Pancreas (tissue), 10 donors: ENCODE data around the gene FIGLA. TPM values are rescaled to one million over a fixed set of nuclear protein-coding genes. Genes with fewer than 3 reads are reported as not detected.

Source experiments
- ATAC-seq, 4 donors: fragments of 200-7000 bp; cut with Tn5 transposase; one replicate each; pipeline versions ENCODE4 v1.8.0 to v1.9.1; 2020; ENCODE audit warnings: mild to moderate bottlenecking in 4 of 4, moderate library complexity in 4 of 4
- DNase-seq, 6 donors: peaks; one replicate each; pipeline ENCODE4 v3.0.0-alpha.2; 2020
- FAIRE-seq: peaks from 2 replicates; lab custom pipeline; 2012; peaks lifted over from hg19 to GRCh38; lab: Jason Lieb, UNC
- H3K27ac ChIP-seq, 4 donors: fragments of 200-600 bp; sonication (generic); 1 replicate in 3 of 4; 2 replicates in 1 of 4; pipeline versions ENCODE4 v1.5.0 to v1.8.0; 2020
- H3K27me3 ChIP-seq, 4 donors: fragments of 200-600 bp; one replicate each; pipeline ENCODE4 v1.8.0; 2021
- H3K36me3 ChIP-seq, 3 donors: fragments of 200-600 bp; sonication (generic) in 1 of 3; one replicate each; pipeline versions ENCODE4 v1.5.0 to v1.8.0; 2020 to 2021
- H3K4me1 ChIP-seq, 3 donors: fragments of 200-600 bp; one replicate each; pipeline ENCODE4 v1.8.0; 2021
- H3K4me3 ChIP-seq, 4 donors: fragments of 200-600 bp; sonication (generic) in 2 of 4; one replicate each; pipeline versions ENCODE4 v1.5.0 to v1.8.0; 2020 to 2021
- H3K9me3 ChIP-seq, 4 donors: fragments of 200-600 bp; one replicate each; pipeline ENCODE4 v1.8.0; 2021
- CTCF ChIP-seq, 4 donors: fragments of 200-600 bp; sonication (generic) in 3 of 4; IDR thresholded peaks; one replicate each; pipeline versions ENCODE4 v1.5.0 to v1.8.0; 2021; ENCODE audit warnings: antibody characterized with exemption in 4 of 4
- WGBS, 2 donors: extraction: QIAGEN DNeasy Blood & Tissue Kit; methylation state at CpG; one replicate each; pipeline ENCODE4 v1.1.7; 2013; 5-methylcytosine and 5-hydroxymethylcytosine counted together
- intact Hi-C, 3 donors: fragments of 100-400 bp; cut with DNase I; formaldehyde crosslinking; loops; one replicate each; pipeline versions ENCODE4 v1.11.1 to v1.14.2; 2022
- polyA plus RNA-seq, 2 donors: library from polyadenylated mRNA; stranded (reverse); fragments of 200-250 nt; gene quantifications; one replicate each; pipeline ENCODE4 v1.2.3, GENCODE V29; 2013
- total RNA-seq, 6 donors: library from RNA; stranded (reverse); fragmentation: NEBNext Ultra II Directional in 4 of 6; extraction: Animal tissue kit (Norgen Biotek cat#: 25700) in 4 of 6; gene quantifications; one replicate each; pipeline versions ENCODE4 v1.2.1 to v1.2.4, GENCODE V29; 2021 to 2023
- donor health status: healthy with polysubstance abuse.
- donor health status: DM: no; HTN: no; CAD: no; lungs with moderate emphysema.
- donor health status: DM: no; HTN: no; CAD: no.
- donor health status: control.
- donor health status: control.
- donor health status: Bipolar disorder and iron deficiency.
- donor health status: DM: yes; HTN: yes; CAD: no.
- donor health status: DM: no; HTN: no; CAD: no.
- donor health status: DM: no; HTN: no; CAD: no.
- donor health status: DM: yes; HTN: yes; CAD: no.

The FIGLA gene
- total and polyA plus RNA-seq, 8 donors, result 0.83 to 1.1 TPM; not detected in 6

DNA sequence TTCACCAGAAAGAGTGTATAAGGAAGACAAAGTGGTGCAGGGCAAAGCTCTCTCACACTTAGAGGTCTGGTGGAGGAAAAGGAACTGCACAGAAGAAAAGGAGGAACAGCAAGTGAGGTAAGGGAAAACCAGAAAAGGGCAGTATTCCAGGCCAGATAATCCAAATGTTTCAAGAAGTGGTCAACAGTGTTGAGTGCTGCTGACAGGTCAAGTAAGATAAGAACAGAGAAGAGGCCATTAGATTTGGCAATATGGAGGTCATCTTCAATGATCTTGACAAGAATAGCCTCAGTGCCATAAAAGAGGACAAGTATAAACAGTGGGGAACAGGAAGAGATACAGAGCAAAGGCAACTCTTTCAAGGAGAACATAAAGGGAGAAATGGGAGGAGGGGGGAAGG, 37.4 kb downstream of the FIGLA start:
- Histone ChIP-seq H3K9me3 (no peaks in the 10 kb centered on the region), H3K4me1 (no peaks in the 10 kb centered on the region), H3K27ac (no peak overlapping the region), H3K27me3 (no peaks in the 10 kb centered on the region), H3K4me3 (no peak overlapping the region), H3K36me3 (no peaks in the 10 kb centered on the region)
- no peak for FAIRE-seq
- no peak for ATAC-seq
- DNase-seq, result no peak
- TF ChIP-seq CTCF (IDR thresholded peaks at IDR 0.05), result no peak
- intact Hi-C loops, result no loop called here

GRCh38 chr2:70752396-70752795, 38.0 kb downstream of the FIGLA start:
- WGBS, 2 donors, result 72 to 79% methylated on average over 1 of the region's 1 CpG
- Histone ChIP-seq H3K4me1 (no peaks in the 10 kb centered on the region), H3K9me3 (no peaks in the 10 kb centered on the region), H3K27ac (no peak overlapping the region), H3K36me3 (no peaks in the 10 kb centered on the region), H3K4me3 (no peak overlapping the region), H3K27me3 (no peaks in the 10 kb centered on the region)
- no peak for TF ChIP-seq CTCF (IDR thresholded peaks at IDR 0.05)
- intact Hi-C loops, result no loop called here
- no peak for ATAC-seq
- no peak for DNase-seq
- no peak for FAIRE-seq

GRCh38 chr2:70751881-70752280, 38.6 kb downstream of the FIGLA start:
- DNase-seq, result no peak
- WGBS, 2 donors, result 46 to 62% methylated on average over 4 of the region's 4 CpGs
- intact Hi-C loops, result no loop called here

DNA sequence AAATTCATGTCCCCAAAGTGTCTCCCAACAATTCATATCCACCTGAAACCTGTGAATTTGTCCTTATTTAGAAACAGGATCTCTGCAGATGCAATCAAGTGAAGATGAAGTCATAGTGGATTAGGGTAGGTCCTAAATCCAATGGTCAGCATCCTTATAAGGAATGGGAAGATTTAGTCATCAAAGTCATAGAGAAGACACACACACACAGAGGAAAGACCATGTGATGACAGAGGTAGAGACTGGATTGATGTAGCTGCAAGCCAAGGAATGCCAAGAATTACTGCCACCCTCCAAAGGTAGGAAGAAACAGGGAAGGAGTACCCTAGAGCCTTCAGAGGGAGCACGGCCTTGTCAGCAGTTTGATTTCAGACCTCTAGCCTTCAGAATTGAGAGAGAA, 40.1 kb downstream of the FIGLA start:
- FAIRE-seq (no peak), DNase-seq (no peak), ATAC-seq (no peak)
- intact Hi-C loops, result no loop called here
- 80 to 82% methylated on average over 1 of the region's 1 CpG for WGBS, 2 donors
- Histone ChIP-seq H3K27ac (no peak overlapping the region), H3K27me3 (no peaks in the 10 kb centered on the region), H3K4me3 (no peak overlapping the region), H3K9me3 (no peaks in the 10 kb centered on the region), H3K36me3 (no peaks in the 10 kb centered on the region), H3K4me1 (no peaks in the 10 kb centered on the region)
- no peak for TF ChIP-seq CTCF (IDR thresholded peaks at IDR 0.05)

More at GRCh38 chr2:70751881-70752280, 38.6 kb downstream of the FIGLA start:
- ATAC-seq (no peak), FAIRE-seq (no peak)
- no peaks in the 10 kb centered on the region for H3K9me3 ChIP-seq
- H3K27ac ChIP-seq, result no peak overlapping the region
- no peaks in the 10 kb centered on the region for H3K27me3 ChIP-seq
- no peak for TF ChIP-seq CTCF (IDR thresholded peaks at IDR 0.05)
- H3K4me3 ChIP-seq, result no peak overlapping the region
- H3K4me1 ChIP-seq, result no peaks in the 10 kb centered on the region
- no peaks in the 10 kb centered on the region for H3K36me3 ChIP-seq

- Histone ChIP-seq H3K36me3 (no peaks in the 10 kb centered on the region), H3K4me1 (no peaks in the 10 kb centered on the region), H3K9me3 (no peaks in the 10 kb centered on the region), H3K4me3 (no peak overlapping the region), H3K27ac (no peak overlapping the region), H3K27me3 (no peaks in the 10 kb centered on the region)
- ATAC-seq, result no peak
- DNase-seq, result no peak
- no peak for TF ChIP-seq CTCF (IDR thresholded peaks at IDR 0.05)
- FAIRE-seq, result no peak
- intact Hi-C loops, result no loop called here
- 57 to 59% methylated on average over 1 of the region's 1 CpG for WGBS, 2 donors
Measured at GRCh38 chr2:70748002-70748784, 42.2 kb downstream of the FIGLA start.
